Heart left ventricle (tissue), 13 donors: Measurements from ENCODE around the gene PANK4.

Source experiments
- CTCF ChIP-seq, 12 donors: fragments of 200-600 bp; sonication (generic) in 4 of 12; IDR thresholded peaks; one replicate each; pipeline versions ENCODE4 v1.5.0 to v1.8.0; 2018 to 2022; ENCODE audit warnings: antibody characterized with exemption in 12 of 12, mild to moderate bottlenecking in 5 of 12
- POLR2A ChIP-seq, 2 donors: fragments of 450-650 bp; IDR thresholded peaks; one replicate each; pipeline ENCODE4 v1.6.1; 2017; ENCODE audit warnings: antibody characterized with exemption in 2 of 2, mild to moderate bottlenecking in 2 of 2, moderate library complexity in 2 of 2
- donor health status: ischemic (EF 13 %, LVEDD 7.1; RV severe dilation, severe dysfunction).
- donor health status: DM: no; HTN: yes; CAD: no.
- donor health status: DM: no; HTN: no; CAD: no.
- donor health status: ischemic (EF 25% LVEDD 6.9; RV normal size, moderate dysfunction).
- donor health status: ischemic (EF 25% LVEDD 5.7; RV mildly dilated, moderate dysfunction).
- donor health status: ischemic (EF 35%, LVEDD 5.7; RV mildly dilated, moderate dysfunction).
- donor health status: nonischemic (EF 11% LVEDD 7.7; RV severe dilation, severe dysfunction).
- donor health status: DM: yes; HTN: yes; CAD: no.
- donor health status: PGD.
- donor health status: ischemic (EF 29% LVEDD 5.4; RV normal size, mild dysfunction).
- donor health status: nonischemic (EF 23%, LVEDD 6.1; RV moderate dilation, normal function).

GRCh38 chr1:2544093-2544874 lies 17.9 kb upstream of the PANK4 start:
- TF ChIP-seq CTCF (IDR thresholded peaks at IDR 0.05) (no peak), POLR2A (IDR thresholded peaks at IDR 0.05) (no peak)
